Pancreas (tissue), 10 donors: ENCODE data around the gene SH2D4B. TPM values are rescaled to one million over a fixed set of nuclear protein-coding genes. Genes with fewer than 3 reads are reported as not detected.
"Not testable (repeated sequence)": the region's sequence is repeated elsewhere in the genome, so short reads cannot be mapped to it uniquely, and the experiment has no call there.

Experiments used
- ATAC-seq, 4 donors: fragments of 200-7000 bp; cut with Tn5 transposase; one replicate each; pipeline versions ENCODE4 v1.8.0 to v1.9.1; 2020; ENCODE audit warnings: mild to moderate bottlenecking in 4 of 4, moderate library complexity in 4 of 4
- DNase-seq, 6 donors: peaks; one replicate each; pipeline ENCODE4 v3.0.0-alpha.2; 2020
- FAIRE-seq: peaks from 2 replicates; lab custom pipeline; 2012; peaks lifted over from hg19 to GRCh38; lab: Jason Lieb, UNC
- H3K27ac ChIP-seq, 4 donors: fragments of 200-600 bp; sonication (generic); 1 replicate in 3 of 4; 2 replicates in 1 of 4; pipeline versions ENCODE4 v1.5.0 to v1.8.0; 2020
- H3K27me3 ChIP-seq, 4 donors: fragments of 200-600 bp; one replicate each; pipeline ENCODE4 v1.8.0; 2021
- H3K36me3 ChIP-seq, 3 donors: fragments of 200-600 bp; sonication (generic) in 1 of 3; one replicate each; pipeline versions ENCODE4 v1.5.0 to v1.8.0; 2020 to 2021
- H3K4me1 ChIP-seq, 3 donors: fragments of 200-600 bp; one replicate each; pipeline ENCODE4 v1.8.0; 2021
- H3K4me3 ChIP-seq, 4 donors: fragments of 200-600 bp; sonication (generic) in 2 of 4; one replicate each; pipeline versions ENCODE4 v1.5.0 to v1.8.0; 2020 to 2021
- H3K9me3 ChIP-seq, 4 donors: fragments of 200-600 bp; one replicate each; pipeline ENCODE4 v1.8.0; 2021
- CTCF ChIP-seq, 4 donors: fragments of 200-600 bp; sonication (generic) in 3 of 4; IDR thresholded peaks; one replicate each; pipeline versions ENCODE4 v1.5.0 to v1.8.0; 2021; ENCODE audit warnings: antibody characterized with exemption in 4 of 4
- WGBS, 2 donors: extraction: QIAGEN DNeasy Blood & Tissue Kit; methylation state at CpG; one replicate each; pipeline ENCODE4 v1.1.7; 2013; 5-methylcytosine and 5-hydroxymethylcytosine counted together
- intact Hi-C, 3 donors: fragments of 100-400 bp; cut with DNase I; formaldehyde crosslinking; loops; one replicate each; pipeline versions ENCODE4 v1.11.1 to v1.14.2; 2022
- polyA plus RNA-seq, 2 donors: library from polyadenylated mRNA; stranded (reverse); fragments of 200-250 nt; gene quantifications; one replicate each; pipeline ENCODE4 v1.2.3, GENCODE V29; 2013
- total RNA-seq, 6 donors: library from RNA; stranded (reverse); fragmentation: NEBNext Ultra II Directional in 4 of 6; extraction: Animal tissue kit (Norgen Biotek cat#: 25700) in 4 of 6; gene quantifications; one replicate each; pipeline versions ENCODE4 v1.2.1 to v1.2.4, GENCODE V29; 2021 to 2023
- donor health status: healthy with polysubstance abuse.
- donor health status: DM: no; HTN: no; CAD: no; lungs with moderate emphysema.
- donor health status: DM: no; HTN: no; CAD: no.
- donor health status: control.
- donor health status: control.
- donor health status: Bipolar disorder and iron deficiency.
- donor health status: DM: yes; HTN: yes; CAD: no.
- donor health status: DM: no; HTN: no; CAD: no.
- donor health status: DM: no; HTN: no; CAD: no.
- donor health status: DM: yes; HTN: yes; CAD: no.

The SH2D4B gene
- total and polyA plus RNA-seq, 8 donors: 0.02 TPM; not detected in 7

- intact Hi-C loops: no loop called here
- H3K27ac ChIP-seq: no peak overlapping the region
- TF ChIP-seq CTCF (IDR thresholded peaks at IDR 0.05): no peak
- no peaks in the 10 kb centered on the region for H3K36me3 ChIP-seq
- no peak for DNase-seq
- FAIRE-seq: no peak
- no peaks in the 10 kb centered on the region for H3K27me3 ChIP-seq
- peak in 2 of 4 donors; percentile 52 to 57 for ATAC-seq
- WGBS, 2 donors: 85 to 88% methylated on average over 12 of the region's 12 CpGs
- H3K9me3 ChIP-seq: no peaks in the 10 kb centered on the region
- H3K4me3 ChIP-seq: no peak overlapping the region
- H3K4me1 ChIP-seq: no peaks in the 10 kb centered on the region
Observed at GRCh38 chr10:80529604-80530003, 8.1 kb upstream of the SH2D4B start.

GRCh38 chr10:80530251-80530650 lies 7.5 kb upstream of the SH2D4B start:
- TF ChIP-seq CTCF (IDR thresholded peaks at IDR 0.05): no peak
- no peak overlapping the region for H3K27ac ChIP-seq
- peak in 2 of 6 donors; percentile 35 to 46 for DNase-seq
- H3K27me3 ChIP-seq: no peaks in the 10 kb centered on the region
- no peak for FAIRE-seq
- intact Hi-C loops: no loop called here
- H3K4me1 ChIP-seq: no peaks in the 10 kb centered on the region
- no peaks in the 10 kb centered on the region for H3K9me3 ChIP-seq
- no peak overlapping the region for H3K4me3 ChIP-seq
- H3K36me3 ChIP-seq: no peaks in the 10 kb centered on the region
- WGBS, 2 donors: 20 to 23% methylated on average over 2 of the region's 2 CpGs
- peak; percentile 50 to 85 (median 74) for ATAC-seq

GRCh38 chr10:80530816-80531215 lies 6.9 kb upstream of the SH2D4B start:
- WGBS, 2 donors: 40 to 46% methylated on average over 2 of the region's 2 CpGs
- Histone ChIP-seq H3K9me3 (no peaks in the 10 kb centered on the region), H3K4me1 (no peaks in the 10 kb centered on the region), H3K36me3 (no peaks in the 10 kb centered on the region), H3K27ac (no peak overlapping the region), H3K4me3 (no peak overlapping the region), H3K27me3 (no peaks in the 10 kb centered on the region)
- ATAC-seq (no peak), FAIRE-seq (no peak), DNase-seq (no peak)
- TF ChIP-seq CTCF (IDR thresholded peaks at IDR 0.05): no peak
- intact Hi-C loops: no loop called here

- no peak for FAIRE-seq
- Histone ChIP-seq H3K36me3 (no peaks in the 10 kb centered on the region), H3K27me3 (no peaks in the 10 kb centered on the region), H3K27ac (no peak overlapping the region), H3K4me1 (no peaks in the 10 kb centered on the region), H3K9me3 (no peaks in the 10 kb centered on the region), H3K4me3 (no peak overlapping the region)
- intact Hi-C loops: no loop called here
- no peak for ATAC-seq
- no peak for TF ChIP-seq CTCF (IDR thresholded peaks at IDR 0.05)
- no peak for DNase-seq
- WGBS, 2 donors: 81 to 93% methylated on average over 4 of the region's 4 CpGs
Observed at GRCh38 chr10:80532571-80532970, 5.1 kb upstream of the SH2D4B start.

GRCh38 chr10:80534059-80534458 lies 3.6 kb upstream of the SH2D4B start:
- intact Hi-C loops, DNase-seq: not testable (repeated sequence)

GRCh38 chr10:80534646-80535045 lies 3.1 kb upstream of the SH2D4B start:
- H3K27me3 ChIP-seq, H3K4me1 ChIP-seq, FAIRE-seq, DNase-seq, H3K9me3 ChIP-seq, ATAC-seq, H3K27ac ChIP-seq, H3K4me3 ChIP-seq, intact Hi-C loops, H3K36me3 ChIP-seq: not testable (repeated sequence)
- WGBS, 2 donors: 90 to 91% methylated on average over 13 to 20 of the region's 30 CpGs

More at GRCh38 chr10:80534059-80534458, 3.6 kb upstream of the SH2D4B start:
- H3K4me1 ChIP-seq, H3K9me3 ChIP-seq, FAIRE-seq, ATAC-seq, H3K4me3 ChIP-seq, H3K36me3 ChIP-seq, H3K27me3 ChIP-seq, H3K27ac ChIP-seq: not testable (repeated sequence)
- WGBS, 2 donors: 90 to 92% methylated on average over 8 to 18 of the region's 25 CpGs
